DMS79 treated with DMSO at 0.1 percent for 48 hours (cell line): ENCODE measurements around the gene KRTAP13-2.

Experiments used
- DNase-seq: peaks from one replicate; lab custom pipeline; 2025; lab: John Stamatoyannopoulos, UW

KRTAP13-2 gene

GRCh38 chr21:30372139-30372770 is at the start of gene KRTAP13-2:
Gene KRTAP13-2, minus strand, starts transcription at chr21:30372271. Its CDS starts 58 bp downstream, at chr21:30372213.
- DNase-seq: no peak

- DNase-seq: no peak
These were observed 43.9 kb upstream of the KRTAP13-2 start for GRCh38 chr21:30415993-30416392.

- DNase-seq: no peak
These were observed 36.9 kb upstream of the KRTAP13-2 start for GRCh38 chr21:30408782-30409494.

- DNase-seq: no peak
These were observed 23.7 kb upstream of the KRTAP13-2 start, which contains the start of gene KRTAP13-1 for GRCh38 chr21:30395731-30396130. Gene KRTAP13-1, plus strand, starts transcription at chr21:30396031. Its CDS starts 56 bp downstream, at chr21:30396087.

- DNase-seq: no peak
These were observed 19.5 kb upstream of the KRTAP13-2 start for GRCh38 chr21:30391492-30392025.

- no peak for DNase-seq
These were observed 10.1 kb upstream of the KRTAP13-2 start for GRCh38 chr21:30382201-30382600.

- DNase-seq: no peak
These were observed 16.2 kb downstream of the KRTAP13-2 start for GRCh38 chr21:30355906-30356305.

GRCh38 chr21:30354308-30355005 is 17.6 kb downstream of the KRTAP13-2 start:
- DNase-seq: no peak

GRCh38 chr21:30351534-30351933 is 20.5 kb downstream of the KRTAP13-2 start:
- no peak for DNase-seq

- DNase-seq: no peak
These were observed 22.5 kb downstream of the KRTAP13-2 start for GRCh38 chr21:30349572-30349971.

GRCh38 chr21:30348506-30348905 is 23.6 kb downstream of the KRTAP13-2 start, which contains the start of gene KRTAP23-1:
Gene KRTAP23-1, minus strand, starts transcription at chr21:30348606. Its CDS starts 0 bp downstream, at chr21:30348606.
- DNase-seq: no peak

- no peak for DNase-seq
These were observed 27.1 kb downstream of the KRTAP13-2 start for GRCh38 chr21:30345014-30345413.

GRCh38 chr21:30340714-30341573 is 31.1 kb downstream of the KRTAP13-2 start:
- DNase-seq: no peak

- DNase-seq: no peak
These were observed 33.4 kb downstream of the KRTAP13-2 start for GRCh38 chr21:30338717-30339116.

GRCh38 chr21:30337772-30338171 is 34.3 kb downstream of the KRTAP13-2 start:
- no peak for DNase-seq

GRCh38 chr21:30337276-30337744 is 34.8 kb downstream of the KRTAP13-2 start, which contains the start of gene KRTAP27-1:
Gene KRTAP27-1, minus strand, starts transcription at chr21:30337694. Its CDS starts 26 bp downstream, at chr21:30337668.
- DNase-seq: no peak

GRCh38 chr21:30336596-30336995 is 35.5 kb downstream of the KRTAP13-2 start:
- DNase-seq: no peak

- no peak for DNase-seq
These were observed 38.3 kb downstream of the KRTAP13-2 start for GRCh38 chr21:30333736-30334135.

GRCh38 chr21:30332681-30333080 is 39.4 kb downstream of the KRTAP13-2 start:
- no peak for DNase-seq

GRCh38 chr21:30329203-30329875 is 42.7 kb downstream of the KRTAP13-2 start:
- no peak for DNase-seq

- no peak for DNase-seq
These were observed 45.7 kb downstream of the KRTAP13-2 start for GRCh38 chr21:30326390-30326789.
